ENCODE measurements around the gene EPB41L2.

Gene EPB41L2

GRCh38 chr6:131062241-131063027 lies 611 bp downstream of the EPB41L2 start:
- no peak for DNase-seq (ENCODE audit: low read depth, low spot score)

- DNase-seq (ENCODE audit: low read depth, low spot score), result no peak
Measured at GRCh38 chr6:131061751-131062119, 1.3 kb downstream of the EPB41L2 start.

- no peak for DNase-seq (ENCODE audit: low read depth, low spot score)
Measured at GRCh38 chr6:131061041-131061750, 1.8 kb downstream of the EPB41L2 start.

DNA sequence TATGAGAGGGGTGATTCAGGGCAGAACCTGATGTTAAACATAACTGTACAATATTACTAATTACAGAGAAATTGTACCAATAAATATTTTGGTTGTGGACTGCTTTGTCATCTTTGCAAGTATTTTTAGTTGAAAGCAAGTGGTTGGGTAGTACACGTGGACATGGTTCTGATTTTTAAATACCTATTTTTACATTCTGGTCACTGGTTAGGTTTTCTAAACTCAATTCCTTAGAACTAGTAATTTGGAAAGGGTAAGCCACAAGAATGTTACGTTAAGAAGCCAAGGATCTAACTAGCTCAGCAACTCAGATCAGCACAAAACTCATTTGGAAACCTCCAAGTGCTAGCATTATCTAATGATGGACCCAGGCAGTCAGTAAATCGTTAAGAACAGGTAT lies 2.7 kb downstream of the EPB41L2 start:
- no peak for DNase-seq (ENCODE audit: low read depth, low spot score)

DNA sequence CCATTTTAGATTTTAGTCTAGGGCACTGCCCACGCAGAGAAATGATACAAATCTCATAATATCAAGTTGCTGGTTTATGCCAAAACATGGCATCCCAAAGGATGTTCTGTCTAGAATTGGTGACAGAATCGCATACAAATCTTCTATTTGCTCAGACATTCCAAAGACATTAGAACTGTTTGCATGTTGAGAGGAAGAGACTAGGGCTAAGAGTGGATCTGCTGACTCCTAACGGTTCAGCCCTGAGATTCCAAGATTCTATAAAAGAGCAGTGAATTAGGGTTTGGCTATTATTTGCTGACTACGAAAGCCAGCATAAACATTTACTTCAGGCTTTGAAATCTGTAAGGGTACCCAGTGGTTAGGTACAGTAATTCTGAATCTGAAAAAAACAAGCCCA lies 3.6 kb downstream of the EPB41L2 start:
- no peak for DNase-seq (ENCODE audit: low read depth, low spot score)

GRCh38 chr6:131058236-131058635 lies 4.8 kb downstream of the EPB41L2 start:
- DNase-seq (ENCODE audit: low read depth, low spot score), result no peak

- no peak for DNase-seq (ENCODE audit: low read depth, low spot score)
Measured at GRCh38 chr6:131054392-131055250, 8.4 kb downstream of the EPB41L2 start.

DNA sequence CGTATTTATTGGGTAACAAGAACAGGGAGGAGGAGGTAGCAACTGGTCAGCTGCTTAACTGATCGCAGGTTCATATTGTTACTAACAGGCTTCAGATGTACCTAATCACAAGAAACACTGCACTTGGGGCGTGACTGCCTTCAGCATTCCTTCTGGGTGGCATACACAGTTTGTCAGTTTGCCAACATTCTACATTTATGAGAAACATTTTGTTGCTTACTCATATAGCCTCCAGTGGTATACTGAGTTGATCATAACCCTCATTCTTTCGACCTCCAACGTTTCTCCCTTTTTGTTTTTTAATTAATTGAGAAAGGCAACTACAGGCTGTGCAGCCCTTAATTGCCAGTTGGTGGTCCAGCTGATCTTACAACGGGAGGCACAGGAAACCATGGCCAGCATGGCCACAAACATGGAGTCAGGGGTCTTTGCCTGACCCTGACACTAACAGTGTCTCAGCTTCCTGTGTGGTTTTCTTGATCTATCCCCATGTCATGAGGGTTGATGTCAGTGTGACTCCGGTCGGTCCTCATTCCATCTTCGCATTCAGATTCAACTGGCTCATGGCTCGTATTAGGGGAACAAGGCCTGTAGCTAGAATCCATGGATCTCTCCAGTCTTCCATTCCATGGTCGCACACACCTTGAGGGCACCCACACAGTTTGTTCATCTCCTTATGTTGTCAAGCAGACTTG lies 9.4 kb downstream of the EPB41L2 start:
- DNase-seq (ENCODE audit: low read depth, low spot score), result no peak

DNA sequence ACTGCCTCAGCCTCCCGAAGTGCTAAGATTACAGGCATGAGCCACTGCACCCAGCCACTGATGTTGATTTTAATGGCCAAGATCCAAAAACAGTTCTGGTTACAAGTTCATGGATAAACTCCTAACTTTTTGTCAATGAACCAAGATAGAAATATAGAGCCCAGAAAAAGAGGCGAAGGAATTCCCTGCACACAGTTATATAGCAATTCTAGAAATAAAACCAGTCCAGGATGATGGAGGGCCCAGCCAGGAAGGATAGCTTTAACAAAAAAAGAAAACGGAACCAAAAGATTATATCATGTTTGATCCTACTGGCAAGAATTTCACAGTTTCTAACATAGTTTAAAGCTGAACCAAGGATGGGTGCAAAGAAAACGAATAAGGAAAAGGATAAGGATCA lies 10.9 kb downstream of the EPB41L2 start:
- DNase-seq (ENCODE audit: low read depth, low spot score), result no peak

- no peak for DNase-seq (ENCODE audit: low read depth, low spot score)
Measured at GRCh38 chr6:131051341-131051740, 11.7 kb downstream of the EPB41L2 start.

DNA sequence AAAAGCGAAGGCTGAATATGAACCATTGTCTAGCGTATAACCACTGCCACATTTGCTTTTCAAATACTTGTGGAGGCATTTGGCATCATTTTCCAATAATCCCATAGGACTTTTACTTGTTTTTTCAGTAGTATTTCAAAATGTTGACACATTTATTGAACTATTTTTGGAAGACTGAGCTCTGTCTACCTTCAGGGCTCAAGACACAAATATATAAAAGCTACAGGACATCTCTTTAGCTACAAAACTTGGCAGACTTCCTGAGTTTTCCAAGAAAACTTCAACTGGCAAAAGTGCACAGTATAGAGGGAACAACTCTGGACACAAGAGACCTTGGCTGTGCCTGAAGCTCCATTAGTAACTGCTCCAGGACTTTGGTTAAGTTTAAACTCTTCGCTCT lies 13.4 kb downstream of the EPB41L2 start:
- DNase-seq (ENCODE audit: low read depth, low spot score), result no peak

DNA sequence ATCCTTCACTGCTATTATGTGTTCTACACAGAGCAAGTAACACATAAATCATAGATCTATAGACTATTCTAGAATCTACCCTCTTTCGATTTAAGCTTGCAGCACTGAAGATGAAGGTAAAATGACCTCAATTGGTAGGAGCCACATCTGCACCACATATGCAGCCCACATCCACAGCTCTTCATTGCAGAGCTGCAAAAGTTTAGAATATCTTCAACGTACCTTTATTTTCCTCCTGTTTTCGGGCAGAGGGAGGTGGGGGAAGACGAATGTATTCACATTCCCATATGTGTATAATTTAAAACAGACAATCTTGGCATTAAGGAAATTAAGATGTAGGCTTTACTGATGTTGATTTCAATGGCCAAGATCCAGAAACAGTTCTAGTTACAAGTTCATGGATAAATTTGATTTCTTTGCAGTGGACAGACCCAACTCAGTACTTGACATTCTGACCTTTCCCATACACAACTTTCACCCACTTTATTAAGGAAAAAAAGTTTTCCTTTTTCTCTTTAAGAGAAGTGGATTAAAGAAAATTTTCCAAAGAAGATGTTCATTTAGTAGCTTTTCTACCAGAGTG lies 14.0 kb downstream of the EPB41L2 start:
- no peak for DNase-seq (ENCODE audit: low read depth, low spot score)

GRCh38 chr6:131048459-131048858 lies 14.6 kb downstream of the EPB41L2 start:
- DNase-seq (ENCODE audit: low read depth, low spot score), result no peak

GRCh38 chr6:131045139-131045538 lies 17.9 kb downstream of the EPB41L2 start:
- no peak for DNase-seq (ENCODE audit: low read depth, low spot score)

GRCh38 chr6:131043902-131044447 lies 19.1 kb downstream of the EPB41L2 start:
- DNase-seq (ENCODE audit: low read depth, low spot score), result no peak

DNA sequence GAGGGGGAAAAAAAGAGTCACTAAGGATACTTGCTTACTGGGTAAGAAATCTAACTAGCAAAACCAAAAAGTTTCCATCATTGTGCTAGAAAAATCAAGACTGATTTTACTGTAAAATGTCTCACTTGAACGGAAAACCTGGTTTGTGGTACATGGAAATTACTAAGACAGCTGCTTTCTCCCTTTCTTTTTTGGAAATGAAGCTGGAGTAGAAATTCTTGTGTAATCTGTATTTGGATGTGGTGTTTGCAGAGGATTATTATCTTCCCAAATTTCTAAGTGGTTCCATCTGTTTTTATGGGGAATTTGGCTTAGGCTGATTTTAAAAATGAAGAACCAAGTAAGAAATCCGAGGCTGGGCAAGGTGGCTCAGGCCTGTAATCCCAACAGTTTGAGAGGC lies 20.4 kb downstream of the EPB41L2 start:
- DNase-seq (ENCODE audit: low read depth, low spot score), result no peak

DNA sequence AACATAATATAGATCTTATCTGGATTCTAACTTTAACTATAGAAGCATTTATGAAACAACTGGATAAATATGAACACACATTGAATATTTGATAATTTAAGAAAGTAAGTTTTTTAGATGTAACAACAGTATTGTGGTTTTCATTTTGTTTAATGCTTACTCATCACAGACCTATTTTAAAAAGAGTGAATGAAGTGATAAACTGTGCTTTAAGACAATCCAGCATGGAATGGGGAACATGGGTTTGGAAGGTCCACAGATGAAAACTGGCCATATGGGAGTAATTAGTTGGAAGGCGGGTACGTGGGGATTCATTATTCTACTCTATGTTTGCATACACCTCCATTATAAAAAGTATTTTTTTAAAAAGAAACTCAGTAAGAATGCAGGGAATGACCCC lies 21.2 kb downstream of the EPB41L2 start:
- DNase-seq (ENCODE audit: low read depth, low spot score), result no peak

- no peak for DNase-seq (ENCODE audit: low read depth, low spot score)
Measured at GRCh38 chr6:131040866-131041265, 22.2 kb downstream of the EPB41L2 start.

DNA sequence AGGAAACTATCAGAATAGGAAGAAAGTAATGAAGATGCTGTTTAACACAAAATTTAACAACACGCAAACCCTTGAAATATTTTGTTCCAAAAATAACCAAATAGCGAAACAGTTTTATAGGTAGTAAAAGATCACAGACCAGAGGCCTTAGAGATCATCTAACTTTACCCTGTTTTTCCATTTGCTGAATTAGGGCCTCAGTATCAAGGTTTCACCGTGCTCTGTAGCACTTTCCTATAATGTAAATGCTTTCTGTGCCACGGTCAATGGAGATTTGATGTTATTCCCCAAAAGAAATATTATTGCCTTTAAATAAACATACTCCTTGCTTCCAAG lies 23.7 kb downstream of the EPB41L2 start:
- no peak for DNase-seq (ENCODE audit: low read depth, low spot score)

DNA sequence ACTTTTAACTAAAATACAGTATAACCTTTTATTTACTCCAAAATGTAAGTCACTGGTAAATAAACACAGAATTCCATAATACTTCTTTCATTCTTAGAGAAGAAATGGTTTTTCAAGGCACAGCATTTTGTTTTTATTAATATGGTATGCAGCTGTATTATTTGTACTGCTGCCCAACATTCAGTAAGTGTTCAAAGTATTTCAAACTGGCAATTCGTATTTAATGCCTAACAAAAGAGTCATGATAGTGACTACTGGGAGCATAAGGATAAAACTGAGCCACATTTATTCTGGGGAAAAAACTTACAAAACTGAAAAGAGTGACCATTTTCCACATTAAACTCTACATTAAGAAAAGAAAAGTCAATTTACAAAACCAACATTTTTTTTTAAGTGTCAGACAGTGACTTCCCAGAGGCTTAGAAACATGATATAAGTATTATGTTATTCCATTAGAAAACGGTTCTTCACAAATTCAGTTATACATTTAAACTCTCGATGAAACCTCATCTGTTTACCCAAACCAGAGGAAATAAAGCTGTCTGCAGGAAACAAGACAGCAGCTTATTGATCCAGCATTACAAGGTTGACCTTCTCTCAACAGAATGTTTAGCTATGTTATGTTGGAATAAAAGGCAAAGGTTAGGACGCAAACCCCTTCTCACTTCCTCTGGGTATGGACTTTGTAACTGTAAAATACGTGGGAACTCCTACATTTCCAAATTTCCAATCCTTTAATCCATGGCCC lies 24.3 kb downstream of the EPB41L2 start:
- no peak for DNase-seq (ENCODE audit: low read depth, low spot score)
